ENCODE results near the gene STK25.

GRCh38 chr2:241541564-241542277 is 33.3 kb upstream of the STK25 start:
- TF ChIP-seq CTCF (optimal IDR thresholded peaks at IDR 0.05 in 1 of 3, IDR thresholded peaks at IDR 0.05 in 1 of 3, conservative IDR thresholded peaks at IDR 0.05 in 1 of 3; ENCODE audit: extremely low read depth in 1 of 3, insufficient read depth in 2 of 3, low read length in 3 of 3), result no peak
- no peak for TF ChIP-seq EZH2 (IDR thresholded peaks at IDR 0.05; ENCODE audit: low read length)

All from keratinocyte (primary cell).